Naive thymus-derived CD8-positive, alpha-beta T cell (primary cell): Measurements from ENCODE around the gene XDH. TPM values are rescaled to one million over a fixed set of nuclear protein-coding genes. Genes with fewer than 3 reads are reported as not detected.

Source experiments
- ATAC-seq, 2 donors: fragments of 150-1000 bp; cut with Tn5 transposase in 1 of 2; sonication (Bioruptor Pico), chemical (Tn5 transposase) in 1 of 2; 1 replicate in 1 of 2; 2 replicates in 1 of 2; pipeline ENCODE4 v1.10.0; 2021; ENCODE audit warnings: mild to moderate bottlenecking in 2 of 2, moderate library complexity in 2 of 2
- POLR2A ChIA-PET: fragments of 350-600 bp; sonication (Branson Sonifier 250); formaldehyde crosslinking; loops from one replicate; lab custom pipeline; 2021; ENCODE audit warnings: antibody characterized with exemption; lab: Charles Lee
- DNase-seq, 10 donors: peaks; one replicate each; pipeline versions ENCODE4 v3.0.0 to v3.0.0-alpha.2; 2020 to 2022
- H3K27ac Mint-ChIP-seq, 10 donors: one replicate each; pipeline ENCODE4 v1.8.0; 2020 to 2022; ENCODE audit warnings: mild to moderate bottlenecking in 10 of 10, mixed read lengths in 10 of 10, moderate library complexity in 4 of 10, inconsistent platforms in 1 of 10
- H3K27me3 Mint-ChIP-seq, 5 donors: one replicate each; pipeline ENCODE4 v1.8.0; 2021 to 2022; ENCODE audit warnings: mixed read lengths in 5 of 5
- H3K36me3 Mint-ChIP-seq, 3 donors: one replicate each; pipeline ENCODE4 v1.8.0; 2020 to 2022; ENCODE audit warnings: mixed read lengths in 3 of 3, mild to moderate bottlenecking in 2 of 3, inconsistent platforms in 1 of 3
- H3K4me1 Mint-ChIP-seq, 4 donors: one replicate each; pipeline ENCODE4 v1.8.0; 2021 to 2022; ENCODE audit warnings: mixed read lengths in 4 of 4
- H3K4me3 Mint-ChIP-seq, 10 donors: one replicate each; pipeline ENCODE4 v1.8.0; 2020 to 2022; ENCODE audit warnings: mild to moderate bottlenecking in 10 of 10, mixed read lengths in 10 of 10, moderate library complexity in 6 of 10, inconsistent platforms in 1 of 10
- H3K9me3 Mint-ChIP-seq, 9 donors: one replicate each; pipeline ENCODE4 v1.8.0; 2020 to 2022; ENCODE audit warnings: mixed read lengths in 9 of 9, mild to moderate bottlenecking in 3 of 9, inconsistent platforms in 1 of 9, moderate library complexity in 1 of 9
- polyA plus RNA-seq, 3 donors: library from polyadenylated mRNA; unstranded; fragments of 300-500 nt; fragmentation: Illumina TruSeq; gene quantifications; one replicate each; pipeline ENCODE4 v1.2.3, GENCODE V29; 2021
- total RNA-seq, 8 experiments: library from RNA in 2 of 8; stranded (reverse) in 2 of 8; gene quantifications; one replicate each; pipeline ENCODE4 v1.2.3 and lab custom pipeline; 2021 to 2026

The XDH gene
- total and polyA plus RNA-seq, 5 experiments from 2014 or later = not detected

GRCh38 chr2:31333527-31334183, 80.9 kb downstream of the XDH start:
- DNase-seq = peak; percentile 40 to 85 (median 67)
- no peaks in the 10 kb centered on the region for H3K36me3 Mint-ChIP-seq

GRCh38 chr2:31333046-31333445, 81.5 kb downstream of the XDH start:
- POLR2A ChIA-PET = interaction anchor here (0.5 kb wide), 1 partner anchor 1094 kb away, joined by 3 read pairs; no protein-coding TSS in a partner anchor
- Mint-ChIP-seq H3K4me1 (no peaks in the 10 kb centered on the region), H3K9me3 (no peaks in the 10 kb centered on the region), H3K27me3 (peaks cover 0 to 12% (median 2%) of the 10 kb centered on the region in 5 donors), H3K27ac (peak overlapping the region in 1 of 10 donors; percentile 10), H3K36me3 (no peaks in the 10 kb centered on the region), H3K4me3 (no peak overlapping the region)
- ATAC-seq = no peak
- DNase-seq = no peak

More at GRCh38 chr2:31333527-31334183, 80.9 kb downstream of the XDH start:
- POLR2A ChIA-PET = interaction anchor here (0.5 kb wide), 1 partner anchor 1095 kb away, joined by 3 read pairs; no protein-coding TSS in a partner anchor
- no peak overlapping the region for H3K4me3 Mint-ChIP-seq
- peak; percentile 61 to 79 for ATAC-seq
- no peaks in the 10 kb centered on the region for H3K4me1 Mint-ChIP-seq
- no peaks in the 10 kb centered on the region for H3K9me3 Mint-ChIP-seq
- H3K27me3 Mint-ChIP-seq = peaks cover 0 to 12% (median 2%) of the 10 kb centered on the region in 5 donors
- H3K27ac Mint-ChIP-seq = no peak overlapping the region

- POLR2A ChIA-PET = no interaction called here
- no peak overlapping the region for H3K4me3 Mint-ChIP-seq
- H3K9me3 Mint-ChIP-seq = no peaks in the 10 kb centered on the region
- peaks cover 0 to 12% (median 2%) of the 10 kb centered on the region in 5 donors for H3K27me3 Mint-ChIP-seq
- H3K36me3 Mint-ChIP-seq = no peaks in the 10 kb centered on the region
- peak overlapping the region in 1 of 10 donors; percentile 10 for H3K27ac Mint-ChIP-seq
- ATAC-seq = no peak
- no peak for DNase-seq
- H3K4me1 Mint-ChIP-seq = no peaks in the 10 kb centered on the region
Observed at GRCh38 chr2:31332521-31332920, 82.0 kb downstream of the XDH start.

- Mint-ChIP-seq H3K27me3 (peaks cover 0 to 12% (median 2%) of the 10 kb centered on the region in 5 donors), H3K36me3 (no peaks in the 10 kb centered on the region), H3K4me3 (no peak overlapping the region), H3K9me3 (no peaks in the 10 kb centered on the region), H3K27ac (no peak overlapping the region), H3K4me1 (no peaks in the 10 kb centered on the region)
- no peak for DNase-seq
- no peak for ATAC-seq
- POLR2A ChIA-PET = no interaction called here
Observed at GRCh38 chr2:31331156-31331555, 83.4 kb downstream of the XDH start.

- DNase-seq (no peak), ATAC-seq (no peak)
- Mint-ChIP-seq H3K9me3 (no peaks in the 10 kb centered on the region), H3K4me1 (peaks cover 3 to 10% (median 5%) of the 10 kb centered on the region in 4 donors), H3K27ac (peak overlapping the region in 1 of 10 donors; percentile 37), H3K36me3 (no peaks in the 10 kb centered on the region), H3K27me3 (peaks cover 0 to 8% (median 0%) of the 10 kb centered on the region in 5 donors), H3K4me3 (no peak overlapping the region)
- POLR2A ChIA-PET = no interaction called here
Observed at GRCh38 chr2:31329081-31329625, 85.4 kb downstream of the XDH start.

- H3K27ac Mint-ChIP-seq = no peak overlapping the region
- ATAC-seq = no peak
- POLR2A ChIA-PET = interaction anchor here (0.5 kb wide), 1 partner anchor 100 kb away, joined by 3 read pairs; no protein-coding TSS in a partner anchor
- H3K9me3 Mint-ChIP-seq = no peaks in the 10 kb centered on the region
- peaks cover 0 to 8% (median 0%) of the 10 kb centered on the region in 5 donors for H3K27me3 Mint-ChIP-seq
- no peak overlapping the region for H3K4me3 Mint-ChIP-seq
- no peak for DNase-seq
- peaks cover 3 to 21% (median 15%) of the 10 kb centered on the region in 4 donors for H3K4me1 Mint-ChIP-seq
- no peaks in the 10 kb centered on the region for H3K36me3 Mint-ChIP-seq
Observed at GRCh38 chr2:31328026-31328425, 86.5 kb downstream of the XDH start.

GRCh38 chr2:31327505-31327904, 87.0 kb downstream of the XDH start:
- Mint-ChIP-seq H3K4me1 (peaks cover 3 to 26% (median 19%) of the 10 kb centered on the region in 4 donors), H3K9me3 (no peaks in the 10 kb centered on the region), H3K27ac (no peak overlapping the region), H3K4me3 (no peak overlapping the region), H3K36me3 (no peaks in the 10 kb centered on the region), H3K27me3 (peaks cover 0 to 8% (median 0%) of the 10 kb centered on the region in 5 donors)
- DNase-seq = no peak
- POLR2A ChIA-PET = interaction anchor here (0.5 kb wide), 1 partner anchor 100 kb away, joined by 3 read pairs; no protein-coding TSS in a partner anchor
- ATAC-seq = no peak

GRCh38 chr2:31324016-31324633, 90.4 kb downstream of the XDH start:
- H3K27me3 Mint-ChIP-seq = no peaks in the 10 kb centered on the region
- ATAC-seq = no peak

GRCh38 chr2:31322371-31322770, 92.2 kb downstream of the XDH start:
- Mint-ChIP-seq H3K4me1 (peaks cover 22 to 57% (median 55%) of the 10 kb centered on the region in 4 donors), H3K27ac (peak overlapping the region in 4 of 10 donors; percentile 2 to 46 (median 24)), H3K36me3 (no peaks in the 10 kb centered on the region), H3K9me3 (no peaks in the 10 kb centered on the region), H3K4me3 (no peak overlapping the region), H3K27me3 (no peaks in the 10 kb centered on the region)
- POLR2A ChIA-PET = interaction anchor here (0.5 kb wide), 1 partner anchor 1063 kb away, joined by 3 read pairs; no protein-coding TSS in a partner anchor
- no peak for ATAC-seq
- no peak for DNase-seq

More at GRCh38 chr2:31324016-31324633, 90.4 kb downstream of the XDH start:
- H3K4me1 Mint-ChIP-seq = peaks cover 11 to 39% (median 39%) of the 10 kb centered on the region in 4 donors
- DNase-seq = no peak
- peak overlapping the region in 7 of 10 donors; percentile 9 to 78 (median 22) for H3K27ac Mint-ChIP-seq
- H3K9me3 Mint-ChIP-seq = no peaks in the 10 kb centered on the region
- no peaks in the 10 kb centered on the region for H3K36me3 Mint-ChIP-seq
- H3K4me3 Mint-ChIP-seq = peak overlapping the region in 8 of 10 donors; percentile 20 to 74 (median 53)
- POLR2A ChIA-PET = no interaction called here

GRCh38 chr2:31319406-31320175, 95.0 kb downstream of the XDH start:
- Mint-ChIP-seq H3K9me3 (no peaks in the 10 kb centered on the region), H3K36me3 (no peaks in the 10 kb centered on the region), H3K4me3 (peak overlapping the region in 7 of 10 donors; percentile 24 to 74 (median 64)), H3K27me3 (no peaks in the 10 kb centered on the region), H3K27ac (peak overlapping the region; percentile 75 to 92 (median 87)), H3K4me1 (peaks cover 27 to 69% (median 63%) of the 10 kb centered on the region in 4 donors)
- ATAC-seq = peak; percentile 60 to 76
- DNase-seq = peak in 1 of 10 donors; percentile 19
- POLR2A ChIA-PET = no interaction called here

GRCh38 chr2:31318361-31319336, 95.9 kb downstream of the XDH start:
- no peaks in the 10 kb centered on the region for H3K36me3 Mint-ChIP-seq
- ATAC-seq (peak; percentile 47 to 50), DNase-seq (peak in 2 of 10 donors; percentile 7 to 21)
- peak overlapping the region; percentile 2 to 74 (median 65) for H3K4me3 Mint-ChIP-seq
- H3K27me3 Mint-ChIP-seq = no peaks in the 10 kb centered on the region
- POLR2A ChIA-PET = no interaction called here
- H3K27ac Mint-ChIP-seq = peak overlapping the region; percentile 63 to 92 (median 87)
- no peaks in the 10 kb centered on the region for H3K9me3 Mint-ChIP-seq
- peaks cover 24 to 60% (median 54%) of the 10 kb centered on the region in 4 donors for H3K4me1 Mint-ChIP-seq
